ENCODE data around the gene MPHOSPH8. TPM values are rescaled to one million over a fixed set of nuclear protein-coding genes. Genes with fewer than 3 reads are reported as not detected.

Gene MPHOSPH8, protein sequence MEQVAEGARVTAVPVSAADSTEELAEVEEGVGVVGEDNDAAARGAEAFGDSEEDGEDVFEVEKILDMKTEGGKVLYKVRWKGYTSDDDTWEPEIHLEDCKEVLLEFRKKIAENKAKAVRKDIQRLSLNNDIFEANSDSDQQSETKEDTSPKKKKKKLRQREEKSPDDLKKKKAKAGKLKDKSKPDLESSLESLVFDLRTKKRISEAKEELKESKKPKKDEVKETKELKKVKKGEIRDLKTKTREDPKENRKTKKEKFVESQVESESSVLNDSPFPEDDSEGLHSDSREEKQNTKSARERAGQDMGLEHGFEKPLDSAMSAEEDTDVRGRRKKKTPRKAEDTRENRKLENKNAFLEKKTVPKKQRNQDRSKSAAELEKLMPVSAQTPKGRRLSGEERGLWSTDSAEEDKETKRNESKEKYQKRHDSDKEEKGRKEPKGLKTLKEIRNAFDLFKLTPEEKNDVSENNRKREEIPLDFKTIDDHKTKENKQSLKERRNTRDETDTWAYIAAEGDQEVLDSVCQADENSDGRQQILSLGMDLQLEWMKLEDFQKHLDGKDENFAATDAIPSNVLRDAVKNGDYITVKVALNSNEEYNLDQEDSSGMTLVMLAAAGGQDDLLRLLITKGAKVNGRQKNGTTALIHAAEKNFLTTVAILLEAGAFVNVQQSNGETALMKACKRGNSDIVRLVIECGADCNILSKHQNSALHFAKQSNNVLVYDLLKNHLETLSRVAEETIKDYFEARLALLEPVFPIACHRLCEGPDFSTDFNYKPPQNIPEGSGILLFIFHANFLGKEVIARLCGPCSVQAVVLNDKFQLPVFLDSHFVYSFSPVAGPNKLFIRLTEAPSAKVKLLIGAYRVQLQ
- total RNA-seq: 10 to 100 TPM; 38.7 to 59.6 (median 47.7) TPM
- 10 to 100 TPM; 16.6 to 32.2 (median 25.5) TPM for polyA plus RNA-seq
- long read RNA-seq, donor 1, partial matches to known transcripts: 41 of 50 reads
- long read RNA-seq, donor 1, other reads (novel, unspliced or antisense): 6 of 50 reads
- long read RNA-seq, donor 2, partial matches to known transcripts: 33 of 39 reads
- long read RNA-seq, donor 2, other reads (novel, unspliced or antisense): 5 of 39 reads

DNA sequence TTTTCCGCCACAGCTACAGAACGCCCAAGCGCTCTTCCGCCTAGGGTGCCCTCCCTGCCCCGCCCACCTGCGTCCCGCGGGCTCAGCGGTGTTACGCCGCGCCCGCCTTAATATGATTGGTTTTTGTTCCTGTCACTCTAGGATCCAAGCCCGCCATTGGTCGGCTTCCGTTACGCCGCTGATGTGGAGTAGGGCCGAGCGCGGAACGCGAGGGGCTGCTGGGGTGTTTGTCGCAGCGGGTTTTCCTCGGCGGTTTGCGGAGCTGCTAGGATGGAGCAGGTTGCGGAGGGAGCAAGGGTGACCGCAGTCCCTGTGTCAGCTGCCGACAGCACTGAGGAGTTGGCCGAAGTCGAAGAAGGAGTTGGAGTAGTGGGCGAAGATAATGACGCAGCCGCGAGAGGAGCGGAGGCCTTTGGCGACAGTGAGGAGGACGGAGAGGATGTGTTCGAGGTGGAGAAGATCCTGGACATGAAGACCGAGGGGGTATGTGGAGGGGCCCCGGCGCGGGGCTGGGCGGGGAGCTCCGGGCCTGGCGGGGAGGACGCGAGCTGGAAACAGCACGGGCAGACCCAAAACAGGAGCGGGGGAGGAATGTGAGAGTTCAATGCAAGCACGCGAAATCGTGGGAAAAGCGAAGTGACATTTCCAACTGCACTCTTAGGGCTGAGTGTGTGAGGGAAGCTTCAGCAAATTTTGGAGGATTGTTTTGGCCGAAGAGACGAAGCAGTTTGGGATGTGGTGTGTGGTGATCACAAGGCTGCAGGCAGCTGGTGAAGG is at the start of gene MPHOSPH8:
MPHOSPH8 (plus strand) TSS at position 181 of the 777 bp plus-strand sequence; CDS start at position 271, 90 bp downstream.
- 0 to 1% (median 0%) methylated on average over 31 to 58 of the region's 58 CpGs for WGBS, 5 donors

DNA sequence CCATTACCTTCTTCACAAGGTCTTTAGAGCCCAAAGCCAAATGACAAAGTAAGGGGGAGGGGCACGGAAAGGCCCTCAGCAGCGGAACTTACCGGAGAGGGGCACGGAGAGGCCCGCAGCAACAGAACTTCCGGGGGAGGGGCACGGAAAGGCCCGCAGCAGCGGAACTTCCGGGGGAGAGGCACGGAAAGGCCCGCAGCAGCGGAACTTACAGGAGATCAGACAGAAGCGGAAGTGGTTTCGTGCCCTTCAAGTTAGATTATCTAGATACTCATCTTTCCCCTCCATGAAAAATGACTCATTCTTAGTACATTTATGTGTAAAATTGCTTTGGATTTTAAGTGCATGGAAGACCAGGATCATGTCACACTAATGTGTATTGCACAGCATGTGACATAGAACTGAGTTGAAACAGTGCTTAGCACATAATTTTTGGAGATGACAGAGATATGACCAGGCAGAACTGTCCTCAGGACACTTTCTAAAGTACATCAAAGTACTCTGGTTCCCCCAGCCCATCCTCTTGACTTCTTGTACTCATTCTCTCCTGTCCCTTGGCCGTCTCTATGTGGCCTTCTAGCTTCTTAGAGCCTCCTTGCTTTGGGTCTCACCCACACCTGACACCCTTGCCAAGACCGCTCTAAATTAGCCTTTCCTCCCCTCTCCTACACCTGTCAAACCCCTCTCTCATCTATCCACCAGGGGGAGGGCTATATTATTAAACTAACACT is 46.4 kb upstream of the MPHOSPH8 start:
- peak overlapping the region in 5 of 8 donors; percentile 10 to 59 (median 23) for H3K4me3 ChIP-seq
- peaks cover 0 to 4% (median 0%) of the 10 kb centered on the region in 7 donors for H3K27me3 ChIP-seq (replicated peaks in 1 of 7)
- TF ChIP-seq POLR2AphosphoS5 (IDR thresholded peaks at IDR 0.05) (peak in 2 of 3 donors; percentile 30 to 42), POLR2A (IDR thresholded peaks at IDR 0.05) (no peak)
- TF ChIP-seq, protein P1, sequence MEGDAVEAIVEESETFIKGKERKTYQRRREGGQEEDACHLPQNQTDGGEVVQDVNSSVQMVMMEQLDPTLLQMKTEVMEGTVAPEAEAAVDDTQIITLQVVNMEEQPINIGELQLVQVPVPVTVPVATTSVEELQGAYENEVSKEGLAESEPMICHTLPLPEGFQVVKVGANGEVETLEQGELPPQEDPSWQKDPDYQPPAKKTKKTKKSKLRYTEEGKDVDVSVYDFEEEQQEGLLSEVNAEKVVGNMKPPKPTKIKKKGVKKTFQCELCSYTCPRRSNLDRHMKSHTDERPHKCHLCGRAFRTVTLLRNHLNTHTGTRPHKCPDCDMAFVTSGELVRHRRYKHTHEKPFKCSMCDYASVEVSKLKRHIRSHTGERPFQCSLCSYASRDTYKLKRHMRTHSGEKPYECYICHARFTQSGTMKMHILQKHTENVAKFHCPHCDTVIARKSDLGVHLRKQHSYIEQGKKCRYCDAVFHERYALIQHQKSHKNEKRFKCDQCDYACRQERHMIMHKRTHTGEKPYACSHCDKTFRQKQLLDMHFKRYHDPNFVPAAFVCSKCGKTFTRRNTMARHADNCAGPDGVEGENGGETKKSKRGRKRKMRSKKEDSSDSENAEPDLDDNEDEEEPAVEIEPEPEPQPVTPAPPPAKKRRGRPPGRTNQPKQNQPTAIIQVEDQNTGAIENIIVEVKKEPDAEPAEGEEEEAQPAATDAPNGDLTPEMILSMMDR (IDR thresholded peaks at IDR 0.05 in 8 of 11, conservative IDR thresholded peaks at IDR 0.05 in 3 of 11): peak in 1 of 11 experiments; percentile 46
- peaks cover 0 to 15% (median 9%) of the 10 kb centered on the region in 6 donors for H3K4me1 ChIP-seq
- WGBS, 5 donors: 12 to 29% (median 17%) methylated on average over 17 of the region's 17 CpGs
- peak; percentile 90 for DNase-seq
- peak overlapping the region in 4 of 8 donors; percentile 44 to 68 (median 52) for H3K27ac ChIP-seq
- H3K36me3 ChIP-seq: no peaks in the 10 kb centered on the region
- H3K9me3 ChIP-seq: peaks cover 0 to 17% (median 0%) of the 10 kb centered on the region in 8 donors
- intact Hi-C loops (cut with DNase I; ENCODE audit: low total_unique reads): no loop called here

More for the DNA sequence above, at the start of gene MPHOSPH8:
- peak; percentile 97 for DNase-seq
- Histone ChIP-seq H3K9me3 (peaks cover 0 to 10% (median 0%) of the 10 kb centered on the region in 8 donors), H3K36me3 (peaks cover 0 to 19% (median 0%) of the 10 kb centered on the region in 6 donors), H3K4me1 (peaks cover 14 to 55% (median 46%) of the 10 kb centered on the region in 6 donors), H3K27ac (peak within 1 kb of the TSS; percentile 87 to 98 (median 94)), H3K4me3 (peak within 1 kb of the TSS; percentile 64 to 96 (median 77)), H3K27me3 (replicated peaks in 1 of 7) (no peaks in the 10 kb centered on the region)
- intact Hi-C loops (cut with DNase I; ENCODE audit: low total_unique reads): loop anchor here (10.0 kb wide), 1 partner anchor 231 kb away; the partner anchor contains the start of gene ZMYM5
- peak; percentile 5 to 57 (median 34) for TF ChIP-seq POLR2A (IDR thresholded peaks at IDR 0.05)
- TF ChIP-seq, protein P1 (IDR thresholded peaks at IDR 0.05 in 8 of 11, conservative IDR thresholded peaks at IDR 0.05 in 3 of 11): peak in 5 of 11 experiments; percentile 7 to 47 (median 22)
- TF ChIP-seq POLR2AphosphoS5 (IDR thresholded peaks at IDR 0.05): peak; percentile 95 to 97 (median 97)

DNA sequence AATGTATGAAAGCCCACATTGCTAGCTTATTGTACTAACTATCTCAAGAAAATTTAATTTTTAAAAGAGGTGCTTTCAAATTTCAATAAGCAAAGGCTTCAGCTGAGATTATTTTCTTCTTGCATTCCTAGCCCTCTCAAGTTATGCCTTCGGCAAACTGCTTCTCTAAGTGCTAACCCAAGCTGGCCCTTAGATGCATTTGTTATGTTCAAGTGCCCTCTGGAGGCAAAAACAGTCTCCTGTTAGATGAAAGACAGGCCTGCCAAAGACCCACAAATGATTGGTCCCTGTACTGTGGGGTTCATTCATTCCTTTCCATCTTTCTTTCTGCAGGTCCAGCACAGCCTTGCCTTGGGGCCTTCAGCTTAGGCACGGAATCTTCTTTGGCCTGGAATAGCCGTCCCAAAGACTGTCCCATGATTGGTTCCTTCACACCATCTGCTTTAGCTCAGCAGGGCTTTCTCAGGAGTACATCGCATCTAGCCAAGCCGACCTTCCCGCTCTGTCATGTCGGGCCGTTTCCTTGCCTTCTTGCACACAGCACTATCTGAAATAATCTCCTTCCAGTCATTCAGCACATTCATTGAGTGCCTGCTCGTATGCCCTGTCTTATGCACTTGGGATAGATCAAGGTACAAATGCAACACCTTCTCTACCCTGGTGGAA is 45.7 kb upstream of the MPHOSPH8 start:
- no peak for DNase-seq
- H3K36me3 ChIP-seq: no peaks in the 10 kb centered on the region
- peak overlapping the region in 4 of 8 donors; percentile 44 to 68 (median 52) for H3K27ac ChIP-seq
- H3K9me3 ChIP-seq: peaks cover 0 to 17% (median 0%) of the 10 kb centered on the region in 8 donors
- intact Hi-C loops (cut with DNase I; ENCODE audit: low total_unique reads): no loop called here
- H3K27me3 ChIP-seq (replicated peaks in 1 of 7): peaks cover 0 to 4% (median 0%) of the 10 kb centered on the region in 7 donors
- WGBS, 5 donors: 69 to 79% (median 75%) methylated on average over 9 of the region's 9 CpGs
- peak overlapping the region in 1 of 8 donors; percentile 59 for H3K4me3 ChIP-seq
- TF ChIP-seq POLR2A (IDR thresholded peaks at IDR 0.05): no peak
- TF ChIP-seq, protein P1 (IDR thresholded peaks at IDR 0.05 in 8 of 11, conservative IDR thresholded peaks at IDR 0.05 in 3 of 11): peak in 9 of 11 experiments; percentile 11 to 51 (median 36)
- peaks cover 0 to 15% (median 9%) of the 10 kb centered on the region in 6 donors for H3K4me1 ChIP-seq

All from spleen (tissue), 13 donors.